ENCODE data around the gene SLC25A34. TPM values are rescaled to one million over a fixed set of nuclear protein-coding genes. Genes with fewer than 3 reads are reported as not detected.

Gene SLC25A34
- total RNA-seq, 1 donor from 2014 or later: 0.50 TPM

- DNase-seq (ENCODE audit: low read depth): no peak
Measured at GRCh38 chr1:15714406-15715136, 21.5 kb upstream of the SLC25A34 start.

GRCh38 chr1:15717418-15718125 lies 18.5 kb upstream of the SLC25A34 start:
- DNase-seq (ENCODE audit: low read depth): no peak

GRCh38 chr1:15718199-15718601 lies 17.9 kb upstream of the SLC25A34 start:
- DNase-seq (ENCODE audit: low read depth): no peak

GRCh38 chr1:15719381-15720120 lies 16.5 kb upstream of the SLC25A34 start:
- no peak for DNase-seq (ENCODE audit: low read depth)

DNA sequence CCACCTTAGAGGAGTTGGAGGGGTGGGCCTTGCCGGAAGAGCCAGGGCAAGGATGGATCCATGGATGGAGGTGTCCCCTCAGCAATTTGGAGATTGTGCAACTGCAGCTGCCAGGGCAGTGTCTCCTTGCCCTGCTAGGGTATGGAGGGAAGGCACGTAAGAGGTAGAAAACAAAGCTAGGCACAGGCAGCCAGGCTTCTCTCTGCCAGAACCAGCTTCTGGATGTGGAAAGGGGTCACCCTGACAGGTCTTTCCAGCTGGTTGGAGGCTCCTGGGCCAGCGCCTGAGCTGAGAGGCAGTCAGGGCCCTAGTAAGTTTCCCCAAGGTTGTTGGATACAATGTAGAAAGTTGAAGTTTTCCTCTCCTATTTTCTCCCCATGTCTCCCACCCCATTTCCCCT lies 15.2 kb upstream of the SLC25A34 start:
- DNase-seq (ENCODE audit: low read depth): no peak

- no peak for DNase-seq (ENCODE audit: low read depth)
Measured at GRCh38 chr1:15722411-15722810, 13.6 kb upstream of the SLC25A34 start.

- DNase-seq (ENCODE audit: low read depth): peak; percentile 15
Measured at GRCh38 chr1:15722836-15723532, 13.1 kb upstream of the SLC25A34 start.

- DNase-seq (ENCODE audit: low read depth): no peak
Measured at GRCh38 chr1:15723631-15724246, 12.3 kb upstream of the SLC25A34 start.

- no peak for DNase-seq (ENCODE audit: low read depth)
Measured at GRCh38 chr1:15724949-15725880, 10.8 kb upstream of the SLC25A34 start.

- DNase-seq (ENCODE audit: low read depth): no peak
Measured at GRCh38 chr1:15726508-15726907, 9.6 kb upstream of the SLC25A34 start.

DNA sequence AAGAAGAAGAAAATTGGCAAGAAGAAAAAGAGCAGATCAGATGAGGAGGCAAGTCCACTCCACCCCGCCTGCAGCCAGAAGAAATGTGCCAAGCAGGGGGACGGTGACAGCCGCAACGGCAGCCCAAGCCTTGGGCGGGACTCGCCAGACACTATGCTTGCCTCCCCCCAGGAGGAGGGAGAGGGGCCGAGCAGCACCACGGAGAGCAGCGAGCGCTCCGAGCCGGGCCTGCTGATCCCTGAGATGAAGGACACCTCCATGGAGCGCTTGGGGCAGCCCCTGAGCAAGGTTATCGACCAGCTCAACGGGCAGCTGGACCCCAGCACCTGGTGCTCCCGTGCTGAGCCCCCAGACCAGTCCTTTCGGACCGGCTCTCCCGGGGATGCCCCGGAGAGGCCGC lies 9.0 kb upstream of the SLC25A34 start:
- no peak for DNase-seq (ENCODE audit: low read depth)

- DNase-seq (ENCODE audit: low read depth): no peak
Measured at GRCh38 chr1:15727424-15727823, 8.6 kb upstream of the SLC25A34 start.

GRCh38 chr1:15727866-15728534 lies 8.1 kb upstream of the SLC25A34 start:
- no peak for DNase-seq (ENCODE audit: low read depth)

GRCh38 chr1:15728937-15729657 lies 7.0 kb upstream of the SLC25A34 start:
- DNase-seq (ENCODE audit: low read depth): no peak

DNA sequence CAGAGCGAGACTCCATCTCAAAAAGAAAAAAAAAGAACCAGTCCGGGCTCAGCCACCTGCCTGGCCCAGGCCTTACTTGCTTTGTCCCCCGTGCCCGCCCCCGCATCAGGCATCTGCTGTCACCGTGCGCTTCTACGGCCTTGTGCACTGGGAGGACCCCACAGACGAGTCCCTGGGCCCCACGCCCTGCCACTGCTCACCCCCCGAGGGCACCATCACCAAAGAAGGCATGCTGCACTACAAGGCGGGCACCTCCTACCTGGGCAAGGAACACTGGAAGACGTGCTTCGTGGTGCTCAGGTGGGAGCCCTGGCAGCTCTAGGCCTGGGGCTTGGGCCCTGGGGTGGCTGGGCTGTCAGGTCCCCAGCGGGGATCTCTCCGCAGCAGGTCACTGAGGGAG lies 5.6 kb upstream of the SLC25A34 start:
- DNase-seq (ENCODE audit: low read depth): no peak

- DNase-seq (ENCODE audit: low read depth): no peak
Measured at GRCh38 chr1:15730936-15731335, 5.1 kb upstream of the SLC25A34 start.

GRCh38 chr1:15731735-15732685 lies 4.0 kb upstream of the SLC25A34 start:
- no peak for DNase-seq (ENCODE audit: low read depth)

GRCh38 chr1:15732686-15733081 lies 3.4 kb upstream of the SLC25A34 start:
- no peak for DNase-seq (ENCODE audit: low read depth)
